Breast epithelium (tissue), 3 donors: ENCODE results near the gene ATAD3B.

Source experiments
- POLR2A ChIP-seq: fragments of 450-650 bp; IDR thresholded peaks from one replicate; pipeline ENCODE4 v1.6.1; 2016; ENCODE audit warnings: antibody characterized with exemption, mild to moderate bottlenecking, moderate library complexity
- TF ChIP-seq, protein P1 (sequence below), 3 donors: fragments of 450-650 bp; IDR thresholded peaks; one replicate each; pipeline ENCODE4 v1.5.1; 2016 to 2017; ENCODE audit warnings: antibody characterized with exemption in 3 of 3, mild to moderate bottlenecking in 3 of 3, moderate library complexity in 3 of 3

DNA sequence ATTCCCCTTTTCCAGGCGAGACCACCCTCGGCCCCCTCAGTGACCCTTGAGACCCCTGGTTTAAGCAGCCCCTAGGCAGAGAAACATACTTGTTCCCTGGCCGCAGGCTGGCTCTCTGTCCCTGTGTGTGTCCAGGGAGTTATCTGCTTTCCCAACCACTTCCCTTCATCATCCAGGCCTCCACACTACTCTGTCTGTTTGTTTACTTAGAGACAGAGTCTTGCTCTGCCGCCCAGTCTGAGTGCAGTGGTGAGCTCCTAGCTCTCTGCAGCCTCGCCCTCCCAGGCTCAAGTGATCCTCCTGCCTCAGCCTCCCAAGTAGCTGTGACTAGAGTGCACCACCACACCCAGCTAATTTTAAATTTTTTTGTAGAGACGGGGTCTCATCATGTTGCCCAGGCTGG is 41.9 kb upstream of the ATAD3B start:
- TF ChIP-seq, protein P1, sequence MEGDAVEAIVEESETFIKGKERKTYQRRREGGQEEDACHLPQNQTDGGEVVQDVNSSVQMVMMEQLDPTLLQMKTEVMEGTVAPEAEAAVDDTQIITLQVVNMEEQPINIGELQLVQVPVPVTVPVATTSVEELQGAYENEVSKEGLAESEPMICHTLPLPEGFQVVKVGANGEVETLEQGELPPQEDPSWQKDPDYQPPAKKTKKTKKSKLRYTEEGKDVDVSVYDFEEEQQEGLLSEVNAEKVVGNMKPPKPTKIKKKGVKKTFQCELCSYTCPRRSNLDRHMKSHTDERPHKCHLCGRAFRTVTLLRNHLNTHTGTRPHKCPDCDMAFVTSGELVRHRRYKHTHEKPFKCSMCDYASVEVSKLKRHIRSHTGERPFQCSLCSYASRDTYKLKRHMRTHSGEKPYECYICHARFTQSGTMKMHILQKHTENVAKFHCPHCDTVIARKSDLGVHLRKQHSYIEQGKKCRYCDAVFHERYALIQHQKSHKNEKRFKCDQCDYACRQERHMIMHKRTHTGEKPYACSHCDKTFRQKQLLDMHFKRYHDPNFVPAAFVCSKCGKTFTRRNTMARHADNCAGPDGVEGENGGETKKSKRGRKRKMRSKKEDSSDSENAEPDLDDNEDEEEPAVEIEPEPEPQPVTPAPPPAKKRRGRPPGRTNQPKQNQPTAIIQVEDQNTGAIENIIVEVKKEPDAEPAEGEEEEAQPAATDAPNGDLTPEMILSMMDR (IDR thresholded peaks at IDR 0.05), result no peak
- TF ChIP-seq POLR2A, result no peak
